OCI-LY7 (cell line): ENCODE measurements around the gene RAB20.

Experiments
- EZH2phosphoT487 ChIP-seq: fragments of 200-600 bp; sonication (generic); IDR thresholded peaks from 2 replicates; pipeline ENCODE4 v1.6.1; 2018; ENCODE audit warnings: low read depth, borderline replicate concordance, mild to moderate bottlenecking, mixed run types, antibody characterized with exemption, low read length, moderate library complexity, mixed read lengths
- TF ChIP-seq, protein P1 (sequence below): fragments of 200-600 bp; sonication (generic); conservative IDR thresholded peaks from 2 replicates; pipeline ENCODE4 v1.5.1; 2014; ENCODE audit warnings: mild to moderate bottlenecking, antibody characterized with exemption, low read length, moderate library complexity, mixed read lengths

DNA sequence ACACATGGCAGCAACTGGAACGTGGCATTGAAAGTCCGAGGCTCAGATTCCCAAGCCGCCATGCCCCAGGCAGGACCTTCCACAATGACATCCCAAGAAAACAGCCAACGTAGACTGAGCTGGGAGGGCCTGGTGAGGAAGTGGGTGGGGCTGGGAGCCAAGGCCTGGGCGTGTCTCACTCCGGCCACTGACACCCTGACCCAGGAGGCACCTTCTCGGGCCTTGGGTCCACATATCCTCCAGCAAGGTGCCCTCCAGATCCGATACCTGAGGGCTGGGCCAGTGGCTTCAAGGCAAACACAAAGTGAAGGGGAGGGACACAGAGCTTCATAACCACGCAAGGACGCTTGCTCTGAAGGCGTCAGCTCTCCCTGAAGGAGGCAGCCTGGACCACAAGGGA, 43.0 kb downstream of the RAB20 start:
- no peak for TF ChIP-seq EZH2phosphoT487
- TF ChIP-seq, protein P1, sequence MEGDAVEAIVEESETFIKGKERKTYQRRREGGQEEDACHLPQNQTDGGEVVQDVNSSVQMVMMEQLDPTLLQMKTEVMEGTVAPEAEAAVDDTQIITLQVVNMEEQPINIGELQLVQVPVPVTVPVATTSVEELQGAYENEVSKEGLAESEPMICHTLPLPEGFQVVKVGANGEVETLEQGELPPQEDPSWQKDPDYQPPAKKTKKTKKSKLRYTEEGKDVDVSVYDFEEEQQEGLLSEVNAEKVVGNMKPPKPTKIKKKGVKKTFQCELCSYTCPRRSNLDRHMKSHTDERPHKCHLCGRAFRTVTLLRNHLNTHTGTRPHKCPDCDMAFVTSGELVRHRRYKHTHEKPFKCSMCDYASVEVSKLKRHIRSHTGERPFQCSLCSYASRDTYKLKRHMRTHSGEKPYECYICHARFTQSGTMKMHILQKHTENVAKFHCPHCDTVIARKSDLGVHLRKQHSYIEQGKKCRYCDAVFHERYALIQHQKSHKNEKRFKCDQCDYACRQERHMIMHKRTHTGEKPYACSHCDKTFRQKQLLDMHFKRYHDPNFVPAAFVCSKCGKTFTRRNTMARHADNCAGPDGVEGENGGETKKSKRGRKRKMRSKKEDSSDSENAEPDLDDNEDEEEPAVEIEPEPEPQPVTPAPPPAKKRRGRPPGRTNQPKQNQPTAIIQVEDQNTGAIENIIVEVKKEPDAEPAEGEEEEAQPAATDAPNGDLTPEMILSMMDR: no peak
